DMS 273 treated with DMSO at 0.1 percent for 48 hours (cell line): ENCODE data around the gene SCTR.

ENCODE experiments used
- DNase-seq: peaks from one replicate; lab custom pipeline; 2025; lab: John Stamatoyannopoulos, UW

The SCTR gene

DNA sequence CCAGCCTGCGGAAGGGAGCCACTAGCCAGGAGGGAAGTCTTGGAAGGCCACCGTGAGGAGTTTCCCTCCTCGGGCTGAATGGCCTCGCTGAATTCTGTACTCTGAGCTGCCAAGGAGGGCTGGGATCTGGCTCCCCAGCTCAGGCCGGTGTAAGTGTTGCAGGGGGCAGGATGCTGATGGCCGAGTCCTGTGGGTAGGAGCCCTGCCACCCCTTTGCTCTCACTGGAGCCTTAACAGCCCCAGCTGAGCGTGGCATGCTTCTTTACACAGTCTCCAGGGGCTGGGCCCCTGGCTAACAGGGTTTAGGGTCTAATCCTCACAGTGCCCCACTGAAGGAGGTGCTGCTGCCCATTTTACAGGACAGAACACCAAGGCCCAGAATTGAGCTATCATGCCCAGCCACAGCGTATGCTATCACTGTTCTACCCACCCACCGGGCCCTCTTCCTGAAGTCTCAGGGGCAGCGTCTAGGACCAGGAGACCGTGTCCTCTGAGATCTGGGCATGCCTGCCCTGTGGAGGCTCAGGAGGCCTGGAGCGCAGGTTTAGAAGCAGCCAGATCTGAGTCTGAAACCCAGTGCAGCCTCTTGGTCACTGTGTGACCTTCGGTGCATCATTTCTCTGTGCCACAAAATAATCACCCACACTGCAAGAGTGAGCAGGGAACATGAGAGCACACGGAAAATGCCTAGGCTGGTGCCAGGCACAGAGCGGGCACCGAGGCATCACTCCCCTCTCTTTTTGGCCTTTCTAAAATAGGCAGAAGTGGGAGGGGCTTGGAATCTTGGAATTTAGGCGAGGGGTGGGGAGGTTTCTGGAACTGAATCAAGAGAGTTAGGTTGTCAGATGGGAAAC is 49.7 kb downstream of the SCTR start:
- no peak for DNase-seq

- DNase-seq: no peak
Measured at GRCh38 chr2:119473621-119474370, 50.5 kb downstream of the SCTR start.

DNA sequence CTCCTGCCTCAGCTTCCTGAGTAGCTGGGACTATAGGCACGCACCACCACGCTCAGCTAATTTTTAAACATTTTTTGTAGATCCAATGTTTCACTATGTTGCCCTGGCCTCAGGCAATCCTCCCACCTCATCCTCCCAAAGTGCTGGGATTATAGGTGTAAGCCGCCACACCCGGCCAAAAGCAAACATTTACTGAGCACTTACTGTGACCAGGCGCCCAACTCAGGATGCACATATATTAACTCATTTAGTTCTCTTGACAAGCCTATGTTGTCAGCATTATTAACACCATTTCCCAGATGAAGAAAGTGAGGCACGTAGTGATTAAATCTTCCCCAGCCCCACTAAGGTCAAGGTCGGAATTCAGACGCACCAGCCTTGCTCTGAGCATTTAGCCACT is 51.5 kb downstream of the SCTR start:
- no peak for DNase-seq

- DNase-seq: no peak
Measured at GRCh38 chr2:119469661-119470297, 54.5 kb downstream of the SCTR start.

DNA sequence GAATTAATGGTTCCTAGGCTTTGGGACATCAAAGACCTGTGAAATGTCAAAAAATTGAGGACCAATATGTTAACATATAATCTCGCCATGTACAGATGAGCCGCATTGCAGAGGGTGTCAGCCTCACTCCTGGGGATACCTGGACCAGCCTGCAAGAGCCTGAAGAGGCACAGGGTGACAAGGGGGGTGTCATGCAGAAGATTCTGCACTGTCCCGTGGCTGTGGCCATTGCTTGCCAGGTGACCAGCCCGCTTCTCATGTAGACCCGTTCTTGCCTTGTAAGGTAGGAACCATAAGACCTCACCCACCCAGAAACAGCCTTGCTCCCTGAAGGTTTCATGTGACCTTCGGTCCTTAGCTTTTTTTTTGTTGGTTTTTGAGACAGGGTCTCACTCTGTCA is 55.2 kb downstream of the SCTR start:
- DNase-seq: no peak

DNA sequence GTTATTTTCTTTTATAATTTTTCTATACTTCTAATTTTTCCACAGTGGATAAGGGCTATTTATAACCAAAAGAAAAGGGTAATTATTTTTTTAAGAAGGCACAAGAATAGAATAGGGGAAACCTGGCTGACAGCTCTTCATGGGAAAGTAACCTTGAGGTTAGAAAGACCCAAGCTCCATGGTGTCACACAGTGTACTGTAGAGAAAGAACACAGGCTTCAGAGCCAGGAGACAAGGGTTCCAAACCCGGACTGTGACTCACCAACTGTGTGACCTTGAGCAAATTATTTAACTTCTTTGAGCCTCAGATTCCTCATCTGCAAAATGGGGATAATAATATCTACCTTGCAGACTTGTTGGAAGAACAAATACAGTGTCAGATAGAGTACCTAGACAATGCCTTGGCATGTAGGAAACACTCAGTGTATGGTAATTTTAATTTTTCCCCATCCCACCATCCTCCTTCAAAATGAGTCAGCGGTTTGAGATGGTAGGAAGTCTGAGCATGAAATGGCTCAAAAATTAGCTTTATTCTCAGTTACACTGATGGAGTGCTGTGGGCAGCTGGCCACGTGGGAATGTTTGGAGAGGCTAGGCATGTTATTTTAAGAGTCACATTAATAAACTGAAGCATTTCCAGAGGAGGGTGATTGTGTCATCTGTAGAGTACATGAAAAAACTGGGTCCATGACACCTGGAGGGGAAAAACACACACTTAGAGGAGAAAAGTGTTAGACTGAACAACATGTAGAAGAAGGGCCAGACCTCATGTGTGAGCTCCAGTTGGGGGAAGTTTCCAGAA is 55.9 kb downstream of the SCTR start:
- no peak for DNase-seq

- no peak for DNase-seq
Measured at GRCh38 chr2:119466373-119466772, 57.9 kb downstream of the SCTR start.

- DNase-seq: no peak
Measured at GRCh38 chr2:119465687-119466086, 58.6 kb downstream of the SCTR start.

DNA sequence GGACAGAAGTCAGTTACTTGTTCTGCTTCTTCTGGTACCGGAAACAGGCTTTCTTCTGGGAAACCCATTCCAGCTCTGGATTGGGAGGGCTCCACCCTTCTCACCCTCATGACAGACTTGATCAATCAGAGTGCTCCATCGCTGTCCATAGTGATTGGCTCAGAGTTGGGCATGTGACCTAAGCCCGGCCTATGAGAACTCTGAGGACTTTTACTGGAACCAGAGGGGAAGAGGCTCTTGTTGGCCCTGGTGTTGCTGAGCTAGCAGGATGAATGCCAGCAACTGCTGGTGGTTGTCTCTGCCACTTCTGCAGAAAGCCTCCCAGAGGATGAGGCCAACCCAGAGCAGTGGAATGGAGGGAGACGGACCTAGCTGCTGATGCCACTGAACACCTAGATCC is 59.3 kb downstream of the SCTR start:
- DNase-seq: no peak

GRCh38 chr2:119463990-119464389 is 60.3 kb downstream of the SCTR start:
- no peak for DNase-seq

- no peak for DNase-seq
Measured at GRCh38 chr2:119463136-119463535, 61.1 kb downstream of the SCTR start.

- no peak for DNase-seq
Measured at GRCh38 chr2:119462574-119462973, 61.7 kb downstream of the SCTR start.

GRCh38 chr2:119461811-119462210 is 62.5 kb downstream of the SCTR start:
- DNase-seq: no peak

DNA sequence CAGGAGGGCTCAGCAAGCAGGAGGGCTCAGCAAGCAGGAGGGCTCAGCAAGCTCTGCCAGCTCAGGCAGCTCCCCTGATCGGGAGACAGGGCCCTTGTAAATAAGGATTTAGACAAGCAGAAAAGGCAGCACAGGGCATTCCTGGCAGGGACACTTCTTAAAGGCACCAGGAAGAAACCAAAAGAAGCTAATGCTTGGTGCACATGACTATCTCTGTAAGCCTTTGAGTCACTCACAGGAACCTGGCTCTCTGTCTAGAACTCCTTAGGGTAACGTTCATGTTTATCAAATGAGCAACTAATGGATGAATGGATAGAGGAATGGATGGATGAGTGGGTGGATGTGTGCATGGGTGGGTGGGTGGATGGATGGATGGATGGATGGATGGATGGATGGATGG is 64.2 kb downstream of the SCTR start:
- DNase-seq: no peak

DNA sequence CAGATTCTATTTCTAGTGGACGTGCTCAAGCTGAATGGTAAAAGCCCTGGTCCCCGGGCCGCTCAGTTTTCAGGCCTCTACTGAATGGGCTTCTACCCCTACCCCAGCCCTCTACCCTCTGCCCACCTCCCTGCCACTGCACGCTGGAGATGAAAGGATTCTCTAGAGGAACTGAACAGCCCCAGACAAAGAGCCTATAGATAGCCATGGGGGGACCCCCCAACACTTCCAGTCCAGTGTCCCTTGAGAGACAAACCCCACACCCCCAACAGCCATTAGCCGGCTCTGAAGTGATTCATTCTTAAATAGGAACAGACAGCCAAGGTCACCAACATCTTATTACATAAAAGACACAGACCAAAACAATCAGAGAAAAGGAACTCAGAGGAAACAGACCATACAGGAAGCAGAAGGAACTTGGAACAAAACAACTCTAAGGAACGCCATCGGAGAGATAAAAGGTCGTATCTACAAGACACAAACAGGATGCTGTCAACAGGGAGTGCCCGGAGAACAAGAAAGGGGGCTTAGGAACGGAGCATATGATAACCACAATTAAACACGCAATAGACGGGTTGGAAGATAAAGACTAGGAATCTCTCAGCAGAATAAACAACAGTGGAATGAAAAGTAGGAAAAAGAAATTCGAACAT is 69.1 kb downstream of the SCTR start:
- DNase-seq: no peak

DNA sequence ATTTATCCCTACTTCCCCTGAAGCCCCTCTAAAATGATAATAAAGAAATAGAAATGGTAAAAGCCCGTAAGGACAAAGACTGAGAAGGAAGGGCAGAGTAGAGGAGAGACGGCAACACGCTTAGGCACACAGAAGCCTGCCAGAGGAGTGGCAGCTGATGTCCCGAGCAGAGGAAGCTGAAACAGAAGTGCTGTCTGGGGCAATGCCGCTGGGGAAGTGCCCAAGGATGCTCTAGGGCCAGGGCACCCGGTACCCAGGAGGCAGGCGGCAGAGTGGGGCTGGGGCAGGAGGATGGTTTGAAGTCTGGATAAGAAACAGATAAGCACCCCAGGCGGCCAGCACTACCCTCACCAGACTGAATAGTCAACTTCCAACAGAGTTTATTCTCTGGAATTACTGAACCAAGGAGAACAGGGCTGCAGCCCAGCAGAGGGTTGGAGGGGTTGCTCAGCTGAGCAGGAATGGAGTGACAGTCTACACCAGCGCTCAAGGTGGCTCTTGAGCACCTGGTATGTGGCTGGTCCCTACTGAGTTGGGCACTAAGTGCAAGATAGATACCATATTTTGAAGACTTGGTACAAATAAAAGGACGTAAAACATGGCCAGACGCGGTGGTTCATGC is 70.2 kb downstream of the SCTR start:
- DNase-seq: no peak

DNA sequence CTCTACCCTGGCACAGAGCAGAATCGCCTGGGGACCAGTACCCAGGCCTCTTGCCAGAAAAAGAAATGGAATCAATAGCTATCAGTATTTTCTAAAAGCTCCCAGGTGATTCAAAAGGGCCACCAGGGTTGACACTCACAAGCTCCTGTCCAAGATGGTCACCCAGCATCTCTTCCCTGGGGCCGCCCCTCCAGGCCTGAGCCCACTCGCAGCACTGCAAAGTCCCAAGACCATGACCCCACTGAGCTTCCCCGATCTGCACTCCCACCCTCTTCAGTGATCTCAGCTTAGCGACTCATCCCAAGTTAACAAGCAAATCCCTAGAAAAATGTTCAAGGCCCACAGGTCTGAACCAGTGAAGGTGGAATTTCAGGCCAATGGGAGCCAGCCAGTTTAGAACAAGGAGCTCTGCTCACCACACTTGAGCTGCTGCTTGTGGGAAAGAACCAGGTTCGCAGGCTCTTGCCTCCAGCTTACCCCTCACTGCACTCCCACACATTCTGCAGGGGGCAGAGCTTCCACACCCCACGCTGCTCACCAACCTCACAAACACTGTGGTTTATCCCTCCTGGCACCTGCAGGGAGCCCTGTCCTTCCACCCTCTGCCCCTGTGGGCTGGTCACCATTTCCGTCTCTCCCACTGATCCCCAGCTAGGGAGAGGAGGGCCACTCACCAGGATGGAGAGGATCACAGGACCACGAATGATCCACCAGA is 72.8 kb downstream of the SCTR start:
- DNase-seq: no peak

- DNase-seq: no peak
Measured at GRCh38 chr2:119449521-119449920, 74.8 kb downstream of the SCTR start.

DNA sequence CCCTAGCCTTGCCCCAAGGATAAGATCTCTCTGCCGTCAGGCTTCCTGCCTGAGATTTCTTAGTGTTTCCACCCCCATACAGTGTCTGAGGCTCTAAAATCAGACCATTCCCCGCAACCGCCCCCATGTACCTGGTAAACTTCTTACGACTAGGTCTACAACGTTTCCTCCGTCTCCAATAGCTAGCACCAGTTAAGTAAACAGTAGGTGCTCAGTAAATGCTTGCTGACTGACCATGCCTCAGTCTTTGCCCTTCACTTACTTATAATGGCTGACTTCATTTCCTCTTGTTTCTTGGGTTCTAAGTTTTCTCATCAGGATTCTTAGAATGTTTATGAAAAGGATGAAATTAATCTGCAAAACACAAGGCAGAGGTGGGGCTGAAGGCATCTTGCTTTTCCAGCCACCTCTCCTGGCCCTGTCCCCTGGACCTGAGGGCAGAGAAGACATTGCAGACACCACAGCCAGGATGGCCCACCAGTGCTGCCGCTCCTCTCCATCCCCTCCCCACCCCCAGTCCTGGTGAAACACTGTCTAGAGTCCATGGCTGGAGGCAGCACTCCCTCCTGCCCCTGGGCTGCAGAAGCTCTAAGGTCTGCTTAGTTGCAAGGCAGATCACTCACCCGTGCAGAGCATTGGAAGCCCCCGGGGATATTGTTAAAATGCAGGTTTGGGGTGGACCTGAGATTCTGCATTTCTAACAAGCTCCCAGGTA is 75.7 kb downstream of the SCTR start:
- no peak for DNase-seq

- no peak for DNase-seq
Measured at GRCh38 chr2:119446037-119446436, 78.2 kb downstream of the SCTR start.
